ENCODE measurements around the gene ITGAL.

The ITGAL gene

GRCh38 chr16:30548416-30549253, 76.1 kb downstream of the ITGAL start:
- H3K4me2 ChIP-seq (ENCODE audit: insufficient read depth, low read length): no peak overlapping the region
- no peak overlapping the region for H2AFZ ChIP-seq (ENCODE audit: low read depth, low read length)
- ATAC-seq (ENCODE audit: insufficient read depth, low read depth) (no peak), DNase-seq (no peak)
- H3K4me1 ChIP-seq (ENCODE audit: insufficient read depth, low read length): peaks cover 19% of the 10 kb centered on the region
- peaks cover 1% of the 10 kb centered on the region; the same call in 1 of the 2 replicates for H4K20me1 ChIP-seq (ENCODE audit: insufficient read depth, low read length)
- H3K9me3 ChIP-seq (ENCODE audit: insufficient read depth, low read length, severe bottlenecking): no peaks in the 10 kb centered on the region
- no peak overlapping the region for H3K9ac ChIP-seq (ENCODE audit: low read depth, low read length)
- no peak overlapping the region for H3K27ac ChIP-seq (ENCODE audit: low read length)
- H3K27me3 ChIP-seq (ENCODE audit: insufficient read depth, low read length, poor library complexity): no peaks in the 10 kb centered on the region
- H3K79me2 ChIP-seq (ENCODE audit: insufficient read depth, low read length): peaks cover 13% of the 10 kb centered on the region
- no peak overlapping the region for H3K4me3 ChIP-seq (ENCODE audit: low read depth in 1 of 2, low read length in 2 of 2)
- peaks cover 12% of the 10 kb centered on the region for H3K36me3 ChIP-seq (ENCODE audit: insufficient read depth, low read length)
- TF ChIP-seq EZH2 (IDR thresholded peaks at IDR 0.05; ENCODE audit: borderline replicate concordance, low read depth, low read length, severe bottlenecking) (no peak), CTCF (IDR thresholded peaks at IDR 0.05; ENCODE audit: borderline replicate concordance, extremely low read depth, low read length, poor library complexity, severe bottlenecking) (no peak)

- peak; percentile 70 for DNase-seq
- peaks cover 10% of the 10 kb centered on the region; the same call in 1 of the 2 replicates for H4K20me1 ChIP-seq (ENCODE audit: insufficient read depth, low read length)
- no peak overlapping the region for H3K4me2 ChIP-seq (ENCODE audit: insufficient read depth, low read length)
- no peaks in the 10 kb centered on the region for H3K9me3 ChIP-seq (ENCODE audit: insufficient read depth, low read length, severe bottlenecking)
- TF ChIP-seq EZH2 (IDR thresholded peaks at IDR 0.05; ENCODE audit: borderline replicate concordance, low read depth, low read length, severe bottlenecking) (no peak), CTCF (IDR thresholded peaks at IDR 0.05; ENCODE audit: borderline replicate concordance, extremely low read depth, low read length, poor library complexity, severe bottlenecking) (no peak)
- H3K9ac ChIP-seq (ENCODE audit: low read depth, low read length): no peak overlapping the region
- no peaks in the 10 kb centered on the region for H3K27me3 ChIP-seq (ENCODE audit: insufficient read depth, low read length, poor library complexity)
- H2AFZ ChIP-seq (ENCODE audit: low read depth, low read length): no peak overlapping the region
- H3K36me3 ChIP-seq (ENCODE audit: insufficient read depth, low read length): peaks cover 40% of the 10 kb centered on the region
- peak; percentile 80 for ATAC-seq (ENCODE audit: insufficient read depth, low read depth)
- H3K79me2 ChIP-seq (ENCODE audit: insufficient read depth, low read length): peaks cover 40% of the 10 kb centered on the region
- no peak overlapping the region for H3K27ac ChIP-seq (ENCODE audit: low read length)
- H3K4me1 ChIP-seq (ENCODE audit: insufficient read depth, low read length): peaks cover 37% of the 10 kb centered on the region
- no peak overlapping the region for H3K4me3 ChIP-seq (ENCODE audit: low read depth in 1 of 2, low read length in 2 of 2)
These were observed 79.2 kb downstream of the ITGAL start for GRCh38 chr16:30551781-30552180.

GRCh38 chr16:30552956-30553355, 80.4 kb downstream of the ITGAL start:
- no peak overlapping the region for H2AFZ ChIP-seq (ENCODE audit: low read depth, low read length)
- H3K36me3 ChIP-seq (ENCODE audit: insufficient read depth, low read length): peaks cover 40% of the 10 kb centered on the region
- peaks cover 51% of the 10 kb centered on the region for H3K79me2 ChIP-seq (ENCODE audit: insufficient read depth, low read length)
- DNase-seq (no peak), ATAC-seq (ENCODE audit: insufficient read depth, low read depth) (no peak)
- H3K4me3 ChIP-seq (ENCODE audit: low read depth in 1 of 2, low read length in 2 of 2): no peak overlapping the region
- H3K4me2 ChIP-seq (ENCODE audit: insufficient read depth, low read length): no peak overlapping the region
- peaks cover 45% of the 10 kb centered on the region for H3K4me1 ChIP-seq (ENCODE audit: insufficient read depth, low read length)
- no peak for TF ChIP-seq CTCF (IDR thresholded peaks at IDR 0.05; ENCODE audit: borderline replicate concordance, extremely low read depth, low read length, poor library complexity, severe bottlenecking)
- H3K9ac ChIP-seq (ENCODE audit: low read depth, low read length): no peak overlapping the region
- no peaks in the 10 kb centered on the region for H3K9me3 ChIP-seq (ENCODE audit: insufficient read depth, low read length, severe bottlenecking)
- H3K27me3 ChIP-seq (ENCODE audit: insufficient read depth, low read length, poor library complexity): no peaks in the 10 kb centered on the region
- H3K27ac ChIP-seq (ENCODE audit: low read length): peak overlapping the region; percentile 4; the same call in 1 of the 2 replicates
- H4K20me1 ChIP-seq (ENCODE audit: insufficient read depth, low read length): peaks cover 10% of the 10 kb centered on the region; the same call in 1 of the 2 replicates
